Measurements from ENCODE around the gene PROSER1. TPM values are rescaled to one million over a fixed set of nuclear protein-coding genes. Genes with fewer than 3 reads are reported as not detected.

Gene PROSER1
- total RNA-seq, 2 experiments from 2014 or later: 88.7 to 108 TPM

GRCh38 chr13:39039041-39039440, 1.2 kb upstream of the PROSER1 start:
- peaks cover 38% of the 10 kb centered on the region for H3K36me3 Mint-ChIP-seq (ENCODE audit: low read depth)
- ATAC-seq (no peak), DNase-seq (no peak)
- peaks cover 37% of the 10 kb centered on the region for H3K4me1 Mint-ChIP-seq (ENCODE audit: low read depth)
- TF ChIP-seq, protein P1, sequence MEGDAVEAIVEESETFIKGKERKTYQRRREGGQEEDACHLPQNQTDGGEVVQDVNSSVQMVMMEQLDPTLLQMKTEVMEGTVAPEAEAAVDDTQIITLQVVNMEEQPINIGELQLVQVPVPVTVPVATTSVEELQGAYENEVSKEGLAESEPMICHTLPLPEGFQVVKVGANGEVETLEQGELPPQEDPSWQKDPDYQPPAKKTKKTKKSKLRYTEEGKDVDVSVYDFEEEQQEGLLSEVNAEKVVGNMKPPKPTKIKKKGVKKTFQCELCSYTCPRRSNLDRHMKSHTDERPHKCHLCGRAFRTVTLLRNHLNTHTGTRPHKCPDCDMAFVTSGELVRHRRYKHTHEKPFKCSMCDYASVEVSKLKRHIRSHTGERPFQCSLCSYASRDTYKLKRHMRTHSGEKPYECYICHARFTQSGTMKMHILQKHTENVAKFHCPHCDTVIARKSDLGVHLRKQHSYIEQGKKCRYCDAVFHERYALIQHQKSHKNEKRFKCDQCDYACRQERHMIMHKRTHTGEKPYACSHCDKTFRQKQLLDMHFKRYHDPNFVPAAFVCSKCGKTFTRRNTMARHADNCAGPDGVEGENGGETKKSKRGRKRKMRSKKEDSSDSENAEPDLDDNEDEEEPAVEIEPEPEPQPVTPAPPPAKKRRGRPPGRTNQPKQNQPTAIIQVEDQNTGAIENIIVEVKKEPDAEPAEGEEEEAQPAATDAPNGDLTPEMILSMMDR (IDR thresholded peaks at IDR 0.05): no peak
- ChIA-PET CTCF (interaction anchor here (2.7 kb wide), 1 partner anchor 573 kb away, joined by 8 read pairs; no protein-coding TSS in a partner anchor), POLR2A (interaction anchor here (0.7 to 1.3 kb wide), 4 partner anchors 9 to 292 kb away, joined by 3 to 6 read pairs (median 4); no protein-coding TSS in a partner anchor)
- H3K27ac Mint-ChIP-seq: peak overlapping the region; percentile 99
- H3K9me3 Mint-ChIP-seq: no peaks in the 10 kb centered on the region
- peak overlapping the region; percentile 100 for H3K4me3 Mint-ChIP-seq
- H3K27me3 Mint-ChIP-seq: no peaks in the 10 kb centered on the region
- intact Hi-C loops (cut with micrococcal nuclease): no loop called here

GRCh38 chr13:39038569-39039030, 711 bp upstream of the PROSER1 start:
- POLR2A ChIA-PET: interaction anchor here (0.6 to 1.9 kb wide), 8 partner anchors 8 to 638 kb away, joined by 3 to 7 read pairs (median 4); no protein-coding TSS in a partner anchor
- peak overlapping the region; percentile 99 for H3K27ac Mint-ChIP-seq
- peak; percentile 40 for ATAC-seq
- H3K36me3 Mint-ChIP-seq (ENCODE audit: low read depth): peaks cover 42% of the 10 kb centered on the region
- TF ChIP-seq, protein P1 (IDR thresholded peaks at IDR 0.05): no peak
- H3K4me3 Mint-ChIP-seq: peak overlapping the region; percentile 100
- CTCF ChIA-PET: interaction anchor here (2.7 kb wide), 1 partner anchor 573 kb away, joined by 8 read pairs; no protein-coding TSS in a partner anchor
- no peaks in the 10 kb centered on the region for H3K27me3 Mint-ChIP-seq
- peak; percentile 74 for DNase-seq
- peaks cover 40% of the 10 kb centered on the region for H3K4me1 Mint-ChIP-seq (ENCODE audit: low read depth)
- intact Hi-C loops (cut with micrococcal nuclease): no loop called here
- no peaks in the 10 kb centered on the region for H3K9me3 Mint-ChIP-seq

- Mint-ChIP-seq H3K36me3 (ENCODE audit: low read depth) (peaks cover 40% of the 10 kb centered on the region), H3K27me3 (no peaks in the 10 kb centered on the region), H3K9me3 (no peaks in the 10 kb centered on the region), H3K4me3 (peak overlapping the region; percentile 100), H3K27ac (peak overlapping the region; percentile 99), H3K4me1 (ENCODE audit: low read depth) (peaks cover 44% of the 10 kb centered on the region)
- ChIA-PET CTCF (interaction anchor here (1.1 to 2.7 kb wide), 4 partner anchors 10 to 574 kb away, joined by 3 to 16 read pairs (median 7); no protein-coding TSS in a partner anchor), POLR2A (interaction anchor here (0.8 to 2.6 kb wide), 8 partner anchors 9 to 688 kb away, joined by 3 to 8 read pairs (median 6); partner anchors contain the start of gene UFM1)
- intact Hi-C loops (cut with micrococcal nuclease): no loop called here
- TF ChIP-seq, protein P1 (IDR thresholded peaks at IDR 0.05): no peak
- ATAC-seq (no peak), DNase-seq (no peak)
Measured at GRCh38 chr13:39037410-39037879, 444 bp downstream of the PROSER1 start.

DNA sequence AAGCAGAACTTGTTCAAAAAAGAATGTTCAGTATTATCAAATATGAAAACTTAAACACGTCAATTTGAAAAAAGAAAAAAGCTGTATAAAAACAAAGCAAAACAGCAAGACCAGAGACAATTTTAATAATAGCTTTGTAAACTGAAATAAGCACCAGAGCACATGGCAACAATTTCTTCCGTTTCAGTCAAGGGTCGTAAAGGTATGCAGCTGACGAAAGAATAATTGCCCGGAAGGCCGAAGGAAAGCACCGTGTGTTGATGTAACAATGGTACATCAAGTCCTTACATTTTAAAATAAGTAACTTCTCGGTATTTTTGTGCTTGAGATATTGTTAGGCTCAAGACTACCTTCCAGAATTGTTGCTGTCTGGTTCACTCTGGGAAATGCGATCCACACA, 1.7 kb downstream of the PROSER1 start:
- Mint-ChIP-seq H3K9me3 (no peaks in the 10 kb centered on the region), H3K4me3 (peak overlapping the region; percentile 100), H3K27ac (peak overlapping the region; percentile 90), H3K36me3 (ENCODE audit: low read depth) (peaks cover 40% of the 10 kb centered on the region), H3K4me1 (ENCODE audit: low read depth) (peaks cover 45% of the 10 kb centered on the region), H3K27me3 (no peaks in the 10 kb centered on the region)
- ChIA-PET POLR2A (interaction anchor here (0.6 to 2.6 kb wide), 6 partner anchors 10 to 687 kb away, joined by 3 to 8 read pairs (median 5); partner anchors contain the start of gene UFM1), CTCF (interaction anchor here (1.5 to 2.7 kb wide), 2 partner anchors 19 to 575 kb away, joined by 3 to 16 read pairs; no protein-coding TSS in a partner anchor)
- ATAC-seq: no peak
- intact Hi-C loops (cut with micrococcal nuclease): no loop called here
- TF ChIP-seq, protein P1 (IDR thresholded peaks at IDR 0.05): no peak
- peak; percentile 54 for DNase-seq

DNA sequence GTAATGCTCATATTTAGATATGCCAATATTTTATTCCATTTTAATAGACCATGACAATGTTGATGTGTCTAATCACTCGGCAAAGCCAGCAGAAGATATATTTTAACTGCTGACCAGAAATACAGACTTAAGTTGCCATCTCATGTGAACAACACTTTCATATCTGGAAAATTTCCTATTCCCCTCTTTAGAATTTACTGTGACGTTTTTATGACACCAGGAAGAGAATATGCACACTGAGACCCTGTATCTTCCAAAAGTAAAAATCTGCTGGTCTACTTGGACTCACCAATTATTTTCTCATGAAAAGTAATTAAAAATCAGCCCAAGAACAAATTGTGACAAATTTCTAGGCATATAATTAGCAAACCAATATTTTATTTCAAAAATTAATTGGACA, 2.1 kb downstream of the PROSER1 start:
- H3K9me3 Mint-ChIP-seq: no peaks in the 10 kb centered on the region
- H3K36me3 Mint-ChIP-seq (ENCODE audit: low read depth): peaks cover 38% of the 10 kb centered on the region
- H3K4me1 Mint-ChIP-seq (ENCODE audit: low read depth): peaks cover 43% of the 10 kb centered on the region
- DNase-seq: no peak
- CTCF ChIA-PET: interaction anchor here (1.5 to 2.7 kb wide), 2 partner anchors 19 to 576 kb away, joined by 3 to 16 read pairs; no protein-coding TSS in a partner anchor
- peak overlapping the region; percentile 100 for H3K4me3 Mint-ChIP-seq
- no peak for ATAC-seq
- intact Hi-C loops (cut with micrococcal nuclease): no loop called here
- no peaks in the 10 kb centered on the region for H3K27me3 Mint-ChIP-seq
- peak overlapping the region; percentile 90 for H3K27ac Mint-ChIP-seq
- POLR2A ChIA-PET: interaction anchor here (0.6 to 2.6 kb wide), 4 partner anchors 12 to 686 kb away, joined by 3 to 8 read pairs (median 5); partner anchors contain the start of gene UFM1
- TF ChIP-seq, protein P1 (IDR thresholded peaks at IDR 0.05): no peak
